GM18951 (cell line): ENCODE measurements around the gene KRT10.

Experiments used
- POLR2A ChIP-seq: IDR thresholded peaks from 4 replicates; pipeline ENCODE4 v1.6.1; 2011; ENCODE audit warnings: mild to moderate bottlenecking; ENCODE audit not compliant: insufficient read length, insufficient read depth; ENCODE audit errors: extremely low read depth
- in situ Hi-C: fragments of 300-500 bp; cut with MboI; formaldehyde crosslinking; loops from one replicate; pipeline ENCODE4 v1.12.0; 2022; ENCODE audit warnings: low sequenced_read_pairs, mixed read lengths, inconsistent platforms; ENCODE audit not compliant: unreplicated experiment

Gene KRT10

DNA sequence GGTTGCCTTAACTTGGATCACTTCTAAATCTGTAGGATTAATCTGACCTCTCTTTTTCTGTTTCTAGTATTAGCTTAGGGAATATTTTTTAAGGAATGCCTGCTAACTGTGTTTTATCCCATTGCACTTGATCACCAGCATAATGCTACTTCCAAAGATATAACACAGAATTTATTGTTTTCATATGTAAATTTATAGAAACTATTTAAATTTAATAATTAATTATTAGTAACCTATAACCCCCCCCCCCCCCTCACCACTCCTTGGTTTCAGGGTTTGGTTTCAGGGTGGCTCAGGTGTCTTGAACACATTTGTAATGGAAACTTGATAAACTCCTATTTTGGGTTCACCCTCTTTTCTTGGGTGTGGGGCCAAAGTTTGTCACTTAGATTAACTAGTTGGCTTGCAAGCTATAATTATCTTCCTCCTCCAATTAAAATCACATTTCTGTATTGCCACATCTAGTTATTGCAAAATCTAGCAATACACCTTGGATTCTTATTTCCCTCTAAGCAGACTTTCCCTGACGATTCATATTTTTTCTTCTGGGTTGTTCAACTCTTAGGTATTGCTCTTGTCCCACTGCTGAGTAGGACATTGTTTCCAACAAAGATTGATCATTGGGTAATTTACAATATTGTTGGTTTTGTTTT, 26.3 kb upstream of the KRT10 start:
- no peak for TF ChIP-seq POLR2A
- in situ Hi-C loops, result no loop called here

DNA sequence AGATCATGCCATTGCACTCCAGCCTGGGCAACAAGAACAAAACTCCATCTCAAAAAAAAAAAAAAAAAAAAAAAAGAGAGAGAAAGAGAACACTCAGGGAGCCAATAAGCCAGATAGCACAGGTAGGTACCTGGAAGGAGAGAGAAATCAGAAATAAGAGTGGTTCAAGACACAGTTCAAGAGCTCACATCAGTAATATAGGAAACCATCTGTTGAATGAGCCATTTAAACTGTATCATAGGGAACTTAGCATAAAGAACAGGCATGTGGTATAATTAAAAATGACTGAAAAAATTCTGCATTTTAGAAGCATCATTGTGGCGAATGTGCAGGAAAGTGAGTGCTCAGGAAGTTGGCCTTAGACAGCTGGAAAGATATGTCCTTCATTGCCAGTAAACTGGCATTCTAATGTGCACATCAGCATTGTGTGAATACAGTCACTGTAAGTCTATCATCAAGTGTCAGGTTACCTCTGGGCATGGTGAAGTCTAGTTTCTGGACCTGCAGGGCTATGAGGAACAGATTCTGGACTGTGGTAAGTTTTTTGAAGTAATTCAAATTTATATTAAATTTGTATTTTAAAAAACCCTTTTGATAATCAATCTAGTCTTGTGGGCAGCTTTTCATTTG, 24.2 kb upstream of the KRT10 start:
- in situ Hi-C loops, result no loop called here
- no peak for TF ChIP-seq POLR2A

DNA sequence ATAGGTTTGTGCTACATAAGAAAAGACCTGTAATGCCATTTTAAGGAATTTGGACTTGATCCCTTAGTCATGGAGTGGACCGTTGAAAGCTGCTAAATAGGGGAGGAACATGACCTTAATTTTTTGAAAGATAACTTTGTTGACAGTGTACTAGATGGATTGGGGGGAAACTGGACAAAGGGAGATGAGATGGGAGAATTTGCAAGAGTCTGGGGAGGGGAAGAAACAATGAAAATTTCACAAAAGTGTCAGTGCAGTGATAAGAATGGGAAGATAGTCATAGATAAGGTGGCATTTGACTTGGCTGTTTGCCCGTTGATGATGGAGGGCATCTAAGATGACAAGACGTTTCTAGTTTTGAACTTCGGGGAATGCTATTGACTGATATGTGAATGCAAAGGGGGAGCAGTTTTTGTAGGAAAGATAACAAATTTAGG, 22.3 kb upstream of the KRT10 start:
- in situ Hi-C loops, result no loop called here
- TF ChIP-seq POLR2A, result no peak

DNA sequence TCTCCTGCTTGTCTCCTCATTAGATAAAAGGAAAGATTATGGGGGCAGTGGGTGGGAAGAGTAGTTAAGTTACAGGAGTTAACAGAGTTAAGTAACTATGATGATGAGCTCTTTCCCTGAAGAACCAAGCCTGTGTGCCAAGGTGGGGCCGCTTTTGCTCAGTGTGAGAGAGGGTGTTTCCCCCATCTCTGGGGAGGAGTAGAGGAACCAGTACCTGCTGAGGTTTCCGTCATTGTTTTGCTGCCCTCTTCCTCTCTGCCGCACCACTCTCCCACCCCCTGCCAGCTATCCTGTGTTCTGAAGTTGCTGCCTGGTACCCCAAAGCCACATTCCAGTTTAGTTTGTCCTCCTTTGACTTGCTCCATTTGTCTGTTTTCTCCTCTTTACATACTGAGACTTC, 20.8 kb upstream of the KRT10 start:
- in situ Hi-C loops, result no loop called here
- TF ChIP-seq POLR2A, result no peak

DNA sequence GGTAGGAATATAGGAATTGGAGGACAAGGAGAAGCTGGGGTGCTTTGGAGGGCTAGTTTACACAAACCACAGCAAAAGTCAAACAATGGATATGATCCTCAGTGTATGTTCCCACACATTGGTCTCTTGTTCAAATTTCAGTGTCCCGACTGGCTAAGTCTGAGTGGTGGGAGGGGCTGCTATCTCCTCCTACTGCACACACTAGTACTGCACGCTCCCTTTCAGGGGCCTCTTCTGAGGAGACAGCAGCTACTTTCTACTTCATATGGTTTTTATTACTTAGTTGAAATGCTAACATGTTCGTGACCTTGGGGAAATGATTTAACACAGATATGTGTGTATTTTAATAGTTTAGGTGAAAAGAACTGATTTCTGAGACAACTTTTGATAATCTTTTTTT, 18.8 kb upstream of the KRT10 start:
- TF ChIP-seq POLR2A, result no peak
- in situ Hi-C loops, result no loop called here

DNA sequence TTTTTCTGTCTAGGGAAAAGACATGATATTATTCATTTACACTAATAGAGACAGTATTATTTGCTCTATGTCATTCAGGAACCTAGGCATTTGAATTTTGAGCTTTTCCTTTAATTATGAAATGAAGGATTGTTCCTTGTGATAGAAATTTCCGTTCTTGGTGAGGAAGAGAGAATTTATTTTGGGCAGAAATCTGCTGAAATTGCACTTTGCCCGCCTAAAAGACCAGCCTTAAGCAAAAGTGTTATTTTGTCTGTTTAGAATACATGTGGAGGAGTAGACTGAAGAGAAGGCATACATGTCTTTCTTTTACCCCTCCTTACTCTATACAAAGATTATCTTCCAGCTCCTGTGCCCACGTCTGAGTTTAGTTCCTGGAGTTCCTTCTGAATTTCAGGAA, 16.8 kb upstream of the KRT10 start:
- in situ Hi-C loops, result no loop called here
- TF ChIP-seq POLR2A, result no peak

DNA sequence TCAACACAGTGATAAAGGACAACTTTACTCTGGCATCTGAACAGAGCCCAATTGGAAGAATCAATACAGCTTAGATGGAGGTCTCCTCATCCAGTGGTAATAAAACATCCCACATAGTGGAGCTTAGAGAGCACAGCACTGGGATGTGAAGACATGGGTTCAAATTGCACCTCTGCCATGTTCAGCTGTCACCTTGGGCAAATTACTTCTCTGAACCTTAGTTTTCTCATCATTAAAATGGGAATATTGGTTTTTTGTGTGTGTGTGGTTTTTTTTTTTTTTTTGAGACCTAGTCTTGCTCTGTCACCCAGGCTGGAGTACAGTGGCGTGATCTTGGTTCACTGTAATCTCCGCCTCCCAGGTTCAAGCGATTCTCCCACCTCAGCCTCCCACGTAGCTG, 13.6 kb upstream of the KRT10 start:
- no peak for TF ChIP-seq POLR2A
- in situ Hi-C loops, result no loop called here

DNA sequence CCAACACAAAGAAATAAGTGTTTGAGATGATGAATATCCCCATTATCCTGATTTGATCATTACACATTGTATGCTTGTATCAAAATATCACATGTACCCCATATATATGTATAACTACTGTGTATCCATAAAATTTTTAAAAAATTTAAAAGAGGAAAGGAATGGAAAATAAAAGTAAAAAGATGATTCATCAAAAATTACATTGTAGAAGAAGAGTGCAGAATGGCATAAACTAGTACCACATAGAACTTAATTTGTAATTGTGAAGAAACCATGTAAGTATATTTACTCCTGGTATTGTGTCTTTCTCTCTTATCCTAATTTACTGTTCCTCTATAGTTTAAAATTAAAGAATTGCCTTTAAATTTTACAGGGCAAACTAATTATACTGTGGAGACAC, 11.5 kb upstream of the KRT10 start:
- in situ Hi-C loops, result no loop called here
- no peak for TF ChIP-seq POLR2A

DNA sequence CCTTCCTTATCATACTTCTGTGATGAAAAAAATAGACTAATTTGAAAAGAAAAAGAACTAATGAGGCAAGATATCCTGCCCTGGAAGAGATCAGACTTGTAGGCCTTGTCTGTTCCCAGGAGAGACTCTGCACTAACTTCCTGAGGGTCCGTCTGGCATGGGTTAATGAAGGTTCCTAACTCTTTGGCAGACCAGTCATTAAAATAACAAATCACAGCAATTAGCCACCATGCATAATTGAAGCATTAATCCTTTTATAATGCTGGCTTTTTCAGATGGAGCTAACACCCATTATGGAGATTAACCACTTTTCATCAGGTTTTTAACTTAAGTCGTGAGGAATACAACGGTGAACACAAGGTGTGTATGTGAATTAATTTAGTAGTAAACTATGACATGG, 10.4 kb upstream of the KRT10 start:
- no peak for TF ChIP-seq POLR2A
- in situ Hi-C loops, result no loop called here

DNA sequence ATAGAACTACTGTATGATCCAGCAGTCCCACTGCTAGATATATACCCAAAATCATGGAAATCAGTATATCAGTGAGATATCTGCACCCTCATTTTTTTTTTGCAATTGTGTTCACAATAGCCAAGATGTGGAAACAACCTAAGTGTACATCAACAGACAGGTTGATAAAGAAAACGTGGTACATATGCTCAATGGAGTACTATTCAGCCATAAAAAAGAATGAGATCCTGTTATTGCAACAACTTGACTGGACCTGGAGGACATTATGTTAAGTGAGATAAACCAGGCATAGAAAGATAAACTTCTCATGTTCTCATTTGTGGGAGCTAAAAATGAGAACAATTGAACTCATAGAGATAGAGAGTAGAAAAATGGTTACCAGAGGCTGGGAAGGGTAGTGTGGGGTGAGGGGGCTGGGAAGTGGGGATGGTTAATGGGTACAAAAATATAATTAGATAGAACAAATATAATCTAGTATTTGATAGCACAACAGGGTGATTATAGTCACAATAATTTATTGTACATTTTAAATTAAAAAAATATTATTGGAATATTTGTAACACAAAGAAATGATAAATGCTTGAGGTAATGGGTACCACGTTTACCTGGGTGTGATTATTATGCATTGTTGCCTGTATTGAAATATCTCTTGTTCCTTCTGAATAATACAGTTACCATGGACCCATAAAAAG, 7.8 kb upstream of the KRT10 start:
- in situ Hi-C loops, result no loop called here
- TF ChIP-seq POLR2A, result no peak

DNA sequence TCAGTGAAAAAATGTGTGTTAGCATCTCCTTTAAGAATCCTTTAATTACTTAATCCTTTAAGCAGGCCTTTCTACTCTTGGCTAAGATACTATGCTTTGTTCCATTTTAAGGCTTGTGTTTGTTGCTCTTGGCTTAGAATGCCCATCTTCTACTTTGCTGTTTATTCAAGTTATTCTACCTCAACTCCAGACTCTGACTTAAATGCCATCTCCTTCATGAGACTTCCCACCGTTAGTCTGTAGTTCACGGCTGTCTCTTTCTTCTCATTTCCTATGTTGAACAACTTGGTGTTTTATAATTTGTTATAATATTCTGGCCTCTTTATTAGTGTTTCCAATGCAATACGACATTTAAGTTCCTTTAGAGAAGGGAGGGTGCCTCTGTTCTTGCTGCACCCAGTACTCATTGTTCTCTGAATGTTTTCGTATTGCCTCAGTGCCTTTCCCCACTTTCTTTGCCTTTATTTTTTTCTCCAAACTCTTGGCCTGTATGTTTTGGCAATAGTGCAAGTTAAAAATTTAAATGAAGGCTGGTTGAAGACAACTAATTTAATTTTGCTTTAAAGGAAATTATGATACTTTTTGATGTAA, 6.1 kb upstream of the KRT10 start:
- TF ChIP-seq POLR2A, result no peak
- in situ Hi-C loops, result no loop called here

DNA sequence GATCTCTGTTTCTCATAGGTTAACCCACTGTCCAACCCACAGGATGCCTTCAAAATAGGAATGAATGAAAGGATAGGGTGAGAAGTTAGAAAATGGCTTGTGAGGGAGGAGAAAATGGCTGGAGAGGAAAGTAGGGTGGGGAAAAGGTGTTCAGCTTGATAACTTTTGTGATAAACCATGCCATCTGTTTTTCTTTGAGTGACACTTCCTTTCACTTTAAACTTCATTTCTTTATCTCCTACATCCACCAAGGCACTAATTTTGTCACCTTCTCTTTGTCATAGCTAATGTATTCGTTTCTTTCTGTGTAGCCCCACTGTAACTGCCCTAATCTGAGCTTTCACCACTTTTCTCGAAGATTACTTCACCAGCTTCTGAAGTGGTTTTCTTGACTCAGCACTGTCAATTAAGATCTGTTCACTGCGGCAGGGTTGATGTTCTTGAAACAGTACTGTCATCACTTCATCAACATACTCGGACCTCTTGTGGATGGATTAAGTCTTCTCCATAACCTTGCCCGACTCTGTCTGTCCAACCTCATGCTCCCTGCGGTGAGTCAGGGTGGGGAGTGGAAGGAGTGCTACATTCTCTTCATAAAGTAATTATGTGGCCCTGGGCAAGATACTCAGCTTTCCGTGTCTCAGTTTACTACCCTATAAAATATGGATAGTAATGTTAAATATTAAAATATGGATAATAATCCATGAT, 5.5 kb upstream of the KRT10 start:
- in situ Hi-C loops, result no loop called here
- no peak for TF ChIP-seq POLR2A

DNA sequence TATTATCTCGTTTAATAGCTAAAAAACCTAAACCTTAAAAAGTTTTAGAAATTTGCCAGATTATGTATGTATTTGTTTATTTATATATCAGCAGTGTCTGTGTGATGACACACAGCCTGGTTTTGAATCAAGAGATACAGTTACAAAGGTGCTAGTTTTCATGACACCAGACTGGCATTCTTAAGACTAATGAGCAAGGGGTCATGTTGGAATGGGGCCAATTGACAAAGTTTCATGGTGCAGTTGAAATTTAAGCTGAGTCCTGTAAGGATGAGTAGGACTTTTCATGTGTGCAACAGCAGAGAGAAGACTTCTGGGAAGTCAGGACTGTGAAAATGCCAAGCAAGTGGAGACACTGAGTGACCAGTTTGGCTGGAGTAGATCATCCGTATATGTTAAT, 3.2 kb upstream of the KRT10 start:
- no peak for TF ChIP-seq POLR2A
- in situ Hi-C loops, result no loop called here

DNA sequence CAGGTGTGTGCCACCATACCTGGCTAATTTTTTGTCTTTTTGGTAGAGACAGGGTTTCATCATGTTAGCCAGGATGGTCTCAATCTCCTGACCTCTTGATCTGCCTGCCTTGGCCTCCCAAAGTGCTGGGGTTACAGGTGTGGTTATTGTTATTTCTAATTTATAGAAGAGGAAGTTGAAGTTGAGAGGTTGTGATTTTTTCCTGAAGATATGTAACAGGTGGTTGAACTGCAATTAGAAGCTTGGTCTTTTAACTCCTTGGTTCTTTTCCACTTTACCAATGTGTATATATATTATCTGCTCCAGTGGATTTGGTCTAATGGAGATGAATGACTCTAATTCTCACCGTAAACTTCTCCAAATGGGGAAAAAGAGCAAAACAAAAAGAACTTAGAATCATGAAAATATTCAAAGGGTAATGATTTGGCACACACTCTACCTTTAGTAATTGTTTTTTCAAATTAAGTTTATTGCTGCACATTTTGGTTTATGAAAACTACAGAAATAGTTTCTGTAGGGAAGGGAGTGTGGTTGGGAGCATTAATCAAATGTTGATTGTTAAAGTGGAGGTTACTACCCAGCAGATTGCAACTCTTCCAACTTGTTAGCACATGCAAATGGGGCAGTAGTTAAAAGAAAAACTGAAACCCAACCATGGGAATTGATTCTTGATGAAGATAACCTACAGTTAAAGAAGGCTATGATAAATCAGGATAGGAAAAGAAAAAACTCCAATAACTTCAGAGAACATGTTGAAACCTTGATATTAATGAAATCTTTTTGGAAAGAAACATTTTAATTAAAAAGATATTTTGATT, 1.8 kb upstream of the KRT10 start:
- in situ Hi-C loops, result no loop called here
- TF ChIP-seq POLR2A, result no peak
